Measurements from ENCODE around the gene FCHO2.

Gene FCHO2

GRCh38 chr5:73119451-73120157, 163.8 kb downstream of the FCHO2 start:
- H3K36me3 ChIP-seq (replicated peaks; ENCODE audit: low read depth, low read length) = no peaks in the 10 kb centered on the region
- peaks cover 36% of the 10 kb centered on the region for H3K4me1 ChIP-seq (ENCODE audit: low read length)
- no peaks in the 10 kb centered on the region for H3K9me3 ChIP-seq (ENCODE audit: insufficient read depth, low read length)
- peak overlapping the region; percentile 73 for H3K9ac ChIP-seq (ENCODE audit: low read length)
- peak overlapping the region; percentile 93 for H3K4me3 ChIP-seq (ENCODE audit: low read length)
- H3K27me3 ChIP-seq (ENCODE audit: low read depth, low read length) = peaks cover 33% of the 10 kb centered on the region
- no peaks in the 10 kb centered on the region for H4K20me1 ChIP-seq (ENCODE audit: insufficient read depth, low read length)
- peak overlapping the region; percentile 35 for H3K27ac ChIP-seq (ENCODE audit: low read length)
- no peaks in the 10 kb centered on the region for H3K79me2 ChIP-seq (ENCODE audit: low read length)
- TF ChIP-seq EZH2phosphoT487 (IDR thresholded peaks at IDR 0.05; ENCODE audit: low read depth) (no peak), CTCF (IDR thresholded peaks at IDR 0.05; ENCODE audit: low read depth, low read length) (no peak)
- H2AFZ ChIP-seq (ENCODE audit: low read depth, low read length) = peak overlapping the region; percentile 7
- H3K4me2 ChIP-seq (ENCODE audit: low read length) = peak overlapping the region; percentile 97

GRCh38 chr5:73120222-73121118, 164.6 kb downstream of the FCHO2 start, which contains the start of gene TMEM171:
TSS of gene TMEM171 (plus strand) at chr5:73120575. CDS start at chr5:73123374, 2,799 bp downstream.
- Histone ChIP-seq H3K36me3 (replicated peaks; ENCODE audit: low read depth, low read length) (no peaks in the 10 kb centered on the region), H3K79me2 (ENCODE audit: low read length) (no peaks in the 10 kb centered on the region), H2AFZ (ENCODE audit: low read depth, low read length) (peak within 1 kb of the TSS; percentile 7), H4K20me1 (ENCODE audit: insufficient read depth, low read length) (no peaks in the 10 kb centered on the region), H3K9me3 (ENCODE audit: insufficient read depth, low read length) (no peaks in the 10 kb centered on the region), H3K4me3 (ENCODE audit: low read length) (peak within 1 kb of the TSS; percentile 93), H3K27ac (ENCODE audit: low read length) (peak within 1 kb of the TSS; percentile 35), H3K4me2 (ENCODE audit: low read length) (peak within 1 kb of the TSS; percentile 97), H3K27me3 (ENCODE audit: low read depth, low read length) (peaks cover 32% of the 10 kb centered on the region), H3K4me1 (ENCODE audit: low read length) (peaks cover 36% of the 10 kb centered on the region), H3K9ac (ENCODE audit: low read length) (peak within 1 kb of the TSS; percentile 73)
- TF ChIP-seq CTCF (IDR thresholded peaks at IDR 0.05; ENCODE audit: low read depth, low read length) = no peak
- no peak for TF ChIP-seq EZH2phosphoT487 (IDR thresholded peaks at IDR 0.05; ENCODE audit: low read depth)

GRCh38 chr5:73121119-73121463, 165.2 kb downstream of the FCHO2 start:
- peaks cover 32% of the 10 kb centered on the region for H3K27me3 ChIP-seq (ENCODE audit: low read depth, low read length)
- no peaks in the 10 kb centered on the region for H3K36me3 ChIP-seq (replicated peaks; ENCODE audit: low read depth, low read length)
- TF ChIP-seq CTCF (IDR thresholded peaks at IDR 0.05; ENCODE audit: low read depth, low read length) (no peak), EZH2phosphoT487 (IDR thresholded peaks at IDR 0.05; ENCODE audit: low read depth) (no peak)
- H3K9ac ChIP-seq (ENCODE audit: low read length) = peak overlapping the region; percentile 73
- no peaks in the 10 kb centered on the region for H4K20me1 ChIP-seq (ENCODE audit: insufficient read depth, low read length)
- peaks cover 33% of the 10 kb centered on the region for H3K4me1 ChIP-seq (ENCODE audit: low read length)
- peak overlapping the region; percentile 97 for H3K4me2 ChIP-seq (ENCODE audit: low read length)
- H3K27ac ChIP-seq (ENCODE audit: low read length) = no peak overlapping the region
- no peaks in the 10 kb centered on the region for H3K9me3 ChIP-seq (ENCODE audit: insufficient read depth, low read length)
- H3K4me3 ChIP-seq (ENCODE audit: low read length) = peak overlapping the region; percentile 93
- H2AFZ ChIP-seq (ENCODE audit: low read depth, low read length) = no peak overlapping the region
- no peaks in the 10 kb centered on the region for H3K79me2 ChIP-seq (ENCODE audit: low read length)
